Liver (tissue), 9 donors: ENCODE results near the gene EHF. TPM values are rescaled to one million over a fixed set of nuclear protein-coding genes. Genes with fewer than 3 reads are reported as not detected.

Source experiments
- DNase-seq: peaks from one replicate; pipeline ENCODE4 v3.0.0-alpha.2; 2017; ENCODE audit warnings: low spot score
- H3K27ac ChIP-seq, 2 donors: one replicate each; pipeline ENCODE4 v1.7.0; 2013; ENCODE audit warnings: inconsistent platforms in 2 of 2, low read length in 2 of 2, control low read depth in 1 of 2, low read depth in 1 of 2, mild to moderate bottlenecking in 1 of 2
- H3K27me3 ChIP-seq, 4 donors: one replicate each; pipeline versions ENCODE4 v1.6.1 to v1.7.0; 2013; ENCODE audit warnings: low read length in 3 of 4, inconsistent platforms in 1 of 4, mild to moderate bottlenecking in 1 of 4, moderate library complexity in 1 of 4; ENCODE audit not compliant: control insufficient read depth in 4 of 4, insufficient read depth in 4 of 4
- H3K36me3 ChIP-seq, 4 donors: one replicate each; pipeline versions ENCODE4 v1.6.1 to v1.7.0; 2013; ENCODE audit warnings: low read length in 3 of 4, mild to moderate bottlenecking in 3 of 4, low read depth in 1 of 4, moderate library complexity in 1 of 4; ENCODE audit not compliant: control insufficient read depth in 4 of 4, insufficient read depth in 3 of 4
- H3K4me1 ChIP-seq, 4 donors: one replicate each; pipeline versions ENCODE4 v1.6.1 to v1.7.0; 2013; ENCODE audit warnings: low read length in 3 of 4, mild to moderate bottlenecking in 3 of 4, moderate library complexity in 1 of 4; ENCODE audit not compliant: control insufficient read depth in 4 of 4, insufficient read depth in 4 of 4
- H3K4me3 ChIP-seq, 3 donors: one replicate each; pipeline versions ENCODE4 v1.6.1 to v1.7.0; 2013; ENCODE audit warnings: low read length in 3 of 3, control low read depth in 1 of 3, low read depth in 1 of 3, mild to moderate bottlenecking in 1 of 3
- H3K9ac ChIP-seq, 2 donors: one replicate each; pipeline ENCODE4 v1.7.0; 2013; ENCODE audit warnings: low read length in 2 of 2, mild to moderate bottlenecking in 2 of 2, moderate library complexity in 2 of 2, control low read depth in 1 of 2, low read depth in 1 of 2
- H3K9me3 ChIP-seq, 4 donors: one replicate each; pipeline versions ENCODE4 v1.6.1 to v1.7.0; 2013; ENCODE audit warnings: low read length in 3 of 4; ENCODE audit not compliant: control insufficient read depth in 4 of 4
- CTCF ChIP-seq: fragments of 150-350 bp; IDR thresholded peaks from 2 replicates; pipeline ENCODE4 v1.5.1; 2017; ENCODE audit warnings: improper control_type of control experiment, low read depth, low read length; ENCODE audit not compliant: missing input control
- FOXA1 ChIP-seq: IDR thresholded peaks from 2 replicates; pipeline ENCODE4 v1.6.1; 2016; ENCODE audit warnings: antibody characterized with exemption
- GABPA ChIP-seq, 2 donors: IDR thresholded peaks in 1 of 2; conservative IDR thresholded peaks in 1 of 2; 2 replicates each; pipeline ENCODE4 v1.6.1; 2016; ENCODE audit warnings: antibody characterized with exemption in 2 of 2, mild to moderate bottlenecking in 1 of 2, moderate library complexity in 1 of 2
- HNF4A ChIP-seq, 2 donors: conservative IDR thresholded peaks; 2 replicates each; pipeline ENCODE4 v1.6.1; 2016; ENCODE audit warnings: antibody characterized with exemption in 2 of 2, mild to moderate bottlenecking in 2 of 2
- HNF4G ChIP-seq: IDR thresholded peaks from 2 replicates; pipeline ENCODE4 v1.6.1; 2016; ENCODE audit warnings: antibody characterized with exemption
- NR2F2 ChIP-seq: IDR thresholded peaks from 2 replicates; pipeline ENCODE4 v1.6.1; 2016; ENCODE audit warnings: antibody characterized with exemption
- RXRA ChIP-seq, 2 donors: IDR thresholded peaks; 2 replicates each; pipeline ENCODE4 v1.6.1; 2017 to 2018; ENCODE audit warnings: antibody characterized with exemption in 2 of 2, mild to moderate bottlenecking in 1 of 2
- SP1 ChIP-seq: IDR thresholded peaks from 2 replicates; pipeline ENCODE4 v1.6.1; 2018; ENCODE audit warnings: antibody characterized with exemption, mild to moderate bottlenecking
- TAF1 ChIP-seq: conservative IDR thresholded peaks from 2 replicates; pipeline ENCODE4 v1.6.1; 2016; ENCODE audit warnings: antibody characterized with exemption, mild to moderate bottlenecking
- YY1 ChIP-seq: IDR thresholded peaks from 2 replicates; pipeline ENCODE4 v1.6.1; 2016; ENCODE audit warnings: antibody characterized with exemption, mild to moderate bottlenecking
- WGBS: extraction: QIAGEN DNeasy Blood & Tissue Kit; methylation state at CpG from one replicate; pipeline ENCODE4 v1.1.7; 2013; 5-methylcytosine and 5-hydroxymethylcytosine counted together
- polyA plus RNA-seq, 2 donors: library from polyadenylated mRNA; stranded (reverse) in 1 of 2; unstranded in 1 of 2; fragments of 200-250 nt in 1 of 2; fragments of >200 nt in 1 of 2; fragmentation: Nextera tagmentation in 1 of 2; extraction: Ambion mirVana in 1 of 2; gene quantifications; one replicate each; pipeline versions ENCODE4 v1.2.1 to v1.2.3, GENCODE V29; 2013 to 2015
- total RNA-seq, 2 donors: library from RNA; depleted of rRNA; stranded (reverse); fragments of >200 nt; gene quantifications; one replicate each; pipeline ENCODE4 v1.2.3, GENCODE V29; 2014
- TF ChIP-seq, protein P1 (sequence below): IDR thresholded peaks from 2 replicates; pipeline ENCODE4 v1.6.1; 2016; ENCODE audit warnings: antibody characterized with exemption
- TF ChIP-seq, protein P2 (sequence below): IDR thresholded peaks from 2 replicates; pipeline ENCODE4 v1.6.1; 2016; ENCODE audit warnings: antibody characterized with exemption
- TF ChIP-seq, protein P3 (sequence below): IDR thresholded peaks from 2 replicates; pipeline ENCODE4 v1.6.1; 2016; ENCODE audit warnings: antibody characterized with exemption
- TF ChIP-seq, protein P4 (sequence below): IDR thresholded peaks from 2 replicates; pipeline ENCODE4 v1.6.1; 2016; ENCODE audit warnings: antibody characterized with exemption, mild to moderate bottlenecking
- donor health status: healthy.
- donor health status: healthy.
- donor health status: healthy.
- donor health status: healthy.
- donor health status: healthy.

EHF gene
- total and polyA plus RNA-seq, 4 donors: 0.85 to 5.9 (median 2.6) TPM

- H3K4me1 ChIP-seq: peaks cover 2 to 15% (median 11%) of the 10 kb centered on the region in 4 donors
- H3K9me3 ChIP-seq: no peaks in the 10 kb centered on the region
Measured at GRCh38 chr11:34601085-34601444, 19.8 kb upstream of the EHF start.

More at GRCh38 chr11:34601085-34601444, 19.8 kb upstream of the EHF start:
- Histone ChIP-seq H3K9ac (no peak overlapping the region), H3K27ac (no peak overlapping the region), H3K4me3 (no peak overlapping the region), H3K27me3 (no peaks in the 10 kb centered on the region), H3K36me3 (no peaks in the 10 kb centered on the region)
- WGBS: 49% methylated on average over 2 of the region's 2 CpGs
- TF ChIP-seq GABPA (IDR thresholded peaks at IDR 0.05 in 1 of 2, conservative IDR thresholded peaks at IDR 0.05 in 1 of 2) (no peak), SP1 (no peak), TAF1 (no peak), CTCF (no peak), FOXA1 (no peak), HNF4G (no peak), YY1 (no peak), RXRA (IDR thresholded peaks at IDR 0.05) (no peak), NR2F2 (no peak), HNF4A (conservative IDR thresholded peaks at IDR 0.05) (no peak)
- TF ChIP-seq, protein P1, sequence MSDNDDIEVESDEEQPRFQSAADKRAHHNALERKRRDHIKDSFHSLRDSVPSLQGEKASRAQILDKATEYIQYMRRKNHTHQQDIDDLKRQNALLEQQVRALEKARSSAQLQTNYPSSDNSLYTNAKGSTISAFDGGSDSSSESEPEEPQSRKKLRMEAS: no peak
- TF ChIP-seq, protein P2, sequence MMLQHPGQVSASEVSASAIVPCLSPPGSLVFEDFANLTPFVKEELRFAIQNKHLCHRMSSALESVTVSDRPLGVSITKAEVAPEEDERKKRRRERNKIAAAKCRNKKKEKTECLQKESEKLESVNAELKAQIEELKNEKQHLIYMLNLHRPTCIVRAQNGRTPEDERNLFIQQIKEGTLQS: peak; percentile 1
- TF ChIP-seq, protein P3, sequence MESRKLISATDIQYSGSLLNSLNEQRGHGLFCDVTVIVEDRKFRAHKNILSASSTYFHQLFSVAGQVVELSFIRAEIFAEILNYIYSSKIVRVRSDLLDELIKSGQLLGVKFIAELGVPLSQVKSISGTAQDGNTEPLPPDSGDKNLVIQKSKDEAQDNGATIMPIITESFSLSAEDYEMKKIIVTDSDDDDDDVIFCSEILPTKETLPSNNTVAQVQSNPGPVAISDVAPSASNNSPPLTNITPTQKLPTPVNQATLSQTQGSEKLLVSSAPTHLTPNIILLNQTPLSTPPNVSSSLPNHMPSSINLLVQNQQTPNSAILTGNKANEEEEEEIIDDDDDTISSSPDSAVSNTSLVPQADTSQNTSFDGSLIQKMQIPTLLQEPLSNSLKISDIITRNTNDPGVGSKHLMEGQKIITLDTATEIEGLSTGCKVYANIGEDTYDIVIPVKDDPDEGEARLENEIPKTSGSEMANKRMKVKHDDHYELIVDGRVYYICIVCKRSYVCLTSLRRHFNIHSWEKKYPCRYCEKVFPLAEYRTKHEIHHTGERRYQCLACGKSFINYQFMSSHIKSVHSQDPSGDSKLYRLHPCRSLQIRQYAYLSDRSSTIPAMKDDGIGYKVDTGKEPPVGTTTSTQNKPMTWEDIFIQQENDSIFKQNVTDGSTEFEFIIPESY: no peak
- TF ChIP-seq, protein P4, sequence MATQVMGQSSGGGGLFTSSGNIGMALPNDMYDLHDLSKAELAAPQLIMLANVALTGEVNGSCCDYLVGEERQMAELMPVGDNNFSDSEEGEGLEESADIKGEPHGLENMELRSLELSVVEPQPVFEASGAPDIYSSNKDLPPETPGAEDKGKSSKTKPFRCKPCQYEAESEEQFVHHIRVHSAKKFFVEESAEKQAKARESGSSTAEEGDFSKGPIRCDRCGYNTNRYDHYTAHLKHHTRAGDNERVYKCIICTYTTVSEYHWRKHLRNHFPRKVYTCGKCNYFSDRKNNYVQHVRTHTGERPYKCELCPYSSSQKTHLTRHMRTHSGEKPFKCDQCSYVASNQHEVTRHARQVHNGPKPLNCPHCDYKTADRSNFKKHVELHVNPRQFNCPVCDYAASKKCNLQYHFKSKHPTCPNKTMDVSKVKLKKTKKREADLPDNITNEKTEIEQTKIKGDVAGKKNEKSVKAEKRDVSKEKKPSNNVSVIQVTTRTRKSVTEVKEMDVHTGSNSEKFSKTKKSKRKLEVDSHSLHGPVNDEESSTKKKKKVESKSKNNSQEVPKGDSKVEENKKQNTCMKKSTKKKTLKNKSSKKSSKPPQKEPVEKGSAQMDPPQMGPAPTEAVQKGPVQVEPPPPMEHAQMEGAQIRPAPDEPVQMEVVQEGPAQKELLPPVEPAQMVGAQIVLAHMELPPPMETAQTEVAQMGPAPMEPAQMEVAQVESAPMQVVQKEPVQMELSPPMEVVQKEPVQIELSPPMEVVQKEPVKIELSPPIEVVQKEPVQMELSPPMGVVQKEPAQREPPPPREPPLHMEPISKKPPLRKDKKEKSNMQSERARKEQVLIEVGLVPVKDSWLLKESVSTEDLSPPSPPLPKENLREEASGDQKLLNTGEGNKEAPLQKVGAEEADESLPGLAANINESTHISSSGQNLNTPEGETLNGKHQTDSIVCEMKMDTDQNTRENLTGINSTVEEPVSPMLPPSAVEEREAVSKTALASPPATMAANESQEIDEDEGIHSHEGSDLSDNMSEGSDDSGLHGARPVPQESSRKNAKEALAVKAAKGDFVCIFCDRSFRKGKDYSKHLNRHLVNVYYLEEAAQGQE: peak; percentile 6
- no peak for DNase-seq
